ENCODE measurements around the gene ADPRHL1.

- no peak for TF ChIP-seq SP1 (CRISPR knock-in tag; conservative IDR thresholded peaks at IDR 0.05)
- TF ChIP-seq, protein P1, sequence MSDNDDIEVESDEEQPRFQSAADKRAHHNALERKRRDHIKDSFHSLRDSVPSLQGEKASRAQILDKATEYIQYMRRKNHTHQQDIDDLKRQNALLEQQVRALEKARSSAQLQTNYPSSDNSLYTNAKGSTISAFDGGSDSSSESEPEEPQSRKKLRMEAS (CRISPR knock-in tag; IDR thresholded peaks at IDR 0.05), result no peak
- no peak for TF ChIP-seq NR3C1 (CRISPR knock-in tag; conservative IDR thresholded peaks at IDR 0.05; ENCODE audit: low read depth)
- no peak for TF ChIP-seq MLX (CRISPR knock-in tag; IDR thresholded peaks at IDR 0.05)
- no peak for TF ChIP-seq SMAD3 (CRISPR knock-in tag; IDR thresholded peaks at IDR 0.05; ENCODE audit: borderline replicate concordance)
- TF ChIP-seq NR2C2 (CRISPR knock-in tag; IDR thresholded peaks at IDR 0.05), result no peak
- TF ChIP-seq, protein P2, sequence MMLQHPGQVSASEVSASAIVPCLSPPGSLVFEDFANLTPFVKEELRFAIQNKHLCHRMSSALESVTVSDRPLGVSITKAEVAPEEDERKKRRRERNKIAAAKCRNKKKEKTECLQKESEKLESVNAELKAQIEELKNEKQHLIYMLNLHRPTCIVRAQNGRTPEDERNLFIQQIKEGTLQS (CRISPR knock-in tag; conservative IDR thresholded peaks at IDR 0.05), result no peak
- TF ChIP-seq, protein P3, sequence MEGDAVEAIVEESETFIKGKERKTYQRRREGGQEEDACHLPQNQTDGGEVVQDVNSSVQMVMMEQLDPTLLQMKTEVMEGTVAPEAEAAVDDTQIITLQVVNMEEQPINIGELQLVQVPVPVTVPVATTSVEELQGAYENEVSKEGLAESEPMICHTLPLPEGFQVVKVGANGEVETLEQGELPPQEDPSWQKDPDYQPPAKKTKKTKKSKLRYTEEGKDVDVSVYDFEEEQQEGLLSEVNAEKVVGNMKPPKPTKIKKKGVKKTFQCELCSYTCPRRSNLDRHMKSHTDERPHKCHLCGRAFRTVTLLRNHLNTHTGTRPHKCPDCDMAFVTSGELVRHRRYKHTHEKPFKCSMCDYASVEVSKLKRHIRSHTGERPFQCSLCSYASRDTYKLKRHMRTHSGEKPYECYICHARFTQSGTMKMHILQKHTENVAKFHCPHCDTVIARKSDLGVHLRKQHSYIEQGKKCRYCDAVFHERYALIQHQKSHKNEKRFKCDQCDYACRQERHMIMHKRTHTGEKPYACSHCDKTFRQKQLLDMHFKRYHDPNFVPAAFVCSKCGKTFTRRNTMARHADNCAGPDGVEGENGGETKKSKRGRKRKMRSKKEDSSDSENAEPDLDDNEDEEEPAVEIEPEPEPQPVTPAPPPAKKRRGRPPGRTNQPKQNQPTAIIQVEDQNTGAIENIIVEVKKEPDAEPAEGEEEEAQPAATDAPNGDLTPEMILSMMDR (IDR thresholded peaks at IDR 0.05), result no peak
- TF ChIP-seq TP53 (CRISPR knock-in tag; IDR thresholded peaks at IDR 0.05), result no peak
- TF ChIP-seq, protein P4, sequence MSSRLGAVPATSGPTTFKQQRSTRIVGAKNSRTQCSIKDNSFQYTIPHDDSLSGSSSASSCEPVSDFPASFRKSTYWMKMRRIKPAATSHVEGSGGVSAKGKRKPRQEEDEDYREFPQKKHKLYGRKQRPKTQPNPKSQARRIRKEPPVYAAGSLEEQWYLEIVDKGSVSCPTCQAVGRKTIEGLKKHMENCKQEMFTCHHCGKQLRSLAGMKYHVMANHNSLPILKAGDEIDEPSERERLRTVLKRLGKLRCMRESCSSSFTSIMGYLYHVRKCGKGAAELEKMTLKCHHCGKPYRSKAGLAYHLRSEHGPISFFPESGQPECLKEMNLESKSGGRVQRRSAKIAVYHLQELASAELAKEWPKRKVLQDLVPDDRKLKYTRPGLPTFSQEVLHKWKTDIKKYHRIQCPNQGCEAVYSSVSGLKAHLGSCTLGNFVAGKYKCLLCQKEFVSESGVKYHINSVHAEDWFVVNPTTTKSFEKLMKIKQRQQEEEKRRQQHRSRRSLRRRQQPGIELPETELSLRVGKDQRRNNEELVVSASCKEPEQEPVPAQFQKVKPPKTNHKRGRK (CRISPR knock-in tag; IDR thresholded peaks at IDR 0.05; ENCODE audit: borderline replicate concordance), result no peak
- TF ChIP-seq ELF4 (CRISPR knock-in tag; IDR thresholded peaks at IDR 0.05; ENCODE audit: low read depth), result no peak
Measured at GRCh38 chr13:113415032-113415431, 38.3 kb downstream of the ADPRHL1 start.
